IPS-NIHi7 (cell line): ENCODE measurements around the gene SNRPB.
A peak's percentile ranks its signal among the peaks of the same experiment; 100 is the strongest.

Source experiments
- DNase-seq: peaks from one replicate; pipeline ENCODE4 v3.0.0; 2012; ENCODE audit warnings: mixed read lengths; ENCODE audit errors: extremely low spot score

The SNRPB gene

DNA sequence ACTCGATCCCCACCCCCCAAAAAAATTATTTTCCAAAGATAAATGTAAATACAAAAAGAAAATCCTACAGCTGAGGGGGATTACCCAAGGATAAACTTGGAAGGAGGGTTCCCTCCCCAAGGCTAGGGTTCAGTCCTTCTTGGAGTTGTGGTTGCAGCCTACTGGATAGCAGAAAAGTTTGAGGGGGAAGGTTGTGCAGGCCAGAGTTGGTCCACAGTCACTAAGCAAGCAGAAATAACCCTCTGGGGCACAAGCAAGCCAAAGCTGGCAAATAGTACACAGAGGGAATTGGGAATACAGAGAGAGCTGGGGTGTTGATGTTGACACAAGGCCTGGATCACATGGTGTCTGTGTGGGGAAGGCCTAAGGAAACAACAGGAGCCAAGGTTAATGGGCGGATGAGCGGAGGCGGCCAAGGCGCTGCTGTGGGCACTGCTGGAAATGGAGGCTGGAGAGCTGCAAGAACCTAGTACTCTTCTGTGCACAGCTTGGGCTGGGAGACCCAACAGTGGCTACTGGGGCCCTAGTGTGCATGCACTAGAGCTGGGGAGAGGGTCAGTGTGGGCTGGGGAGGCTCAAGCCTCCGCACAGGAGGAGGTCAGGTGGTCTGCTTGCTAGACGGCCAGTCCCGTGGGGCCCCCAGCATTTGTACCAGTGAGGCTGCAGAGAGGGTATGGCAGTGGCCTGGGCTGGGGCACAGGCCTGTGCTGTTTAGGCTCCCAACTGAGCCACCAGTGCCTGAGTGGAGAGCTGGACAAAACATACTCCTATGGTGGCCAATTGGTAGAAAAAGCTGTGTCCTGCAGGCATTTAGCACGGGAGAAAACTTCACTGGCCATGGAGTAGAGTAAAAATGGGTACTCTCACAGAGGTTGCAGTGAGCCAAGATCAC, 5.5 kb upstream of the SNRPB start:
- DNase-seq, result no peak

DNA sequence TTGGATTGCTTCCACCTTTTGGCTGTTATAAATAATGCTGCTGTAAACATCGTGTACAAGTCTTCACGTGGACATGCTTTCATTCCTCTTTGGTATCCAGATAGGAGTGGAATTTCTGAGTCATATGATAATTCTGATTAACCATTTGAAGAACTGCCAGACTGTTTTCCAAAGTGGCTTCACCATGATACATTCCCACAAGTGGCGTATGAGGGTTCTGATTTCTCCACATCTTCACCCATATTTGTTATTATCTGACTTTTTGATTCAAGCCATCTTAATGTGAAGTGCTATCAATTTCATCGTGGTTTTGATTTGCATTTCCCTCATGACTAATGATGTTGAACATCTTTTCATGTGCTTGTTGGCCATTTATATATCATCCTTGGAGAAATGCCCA, 2.9 kb upstream of the SNRPB start:
- no peak for DNase-seq

DNA sequence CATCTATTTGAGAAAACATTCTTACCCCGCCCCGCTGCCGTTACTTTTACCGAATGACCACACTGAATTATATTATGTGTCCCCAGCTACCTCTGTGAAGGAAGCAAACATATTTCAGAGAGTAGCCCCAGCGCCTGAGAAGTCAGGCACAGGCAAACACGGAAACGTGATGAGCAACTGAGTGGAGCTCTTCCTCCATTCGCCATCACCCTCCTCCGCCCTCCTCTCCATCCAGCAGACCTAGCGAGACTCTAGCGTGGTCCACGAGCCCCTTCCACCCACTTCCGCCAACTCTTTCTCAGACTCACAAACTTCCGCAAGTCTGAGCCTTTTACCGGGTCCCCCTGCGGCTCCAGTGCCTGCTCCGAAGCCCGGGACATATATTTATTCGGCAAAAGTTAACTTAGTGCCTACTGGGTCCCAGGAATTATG, 582 bp downstream of the SNRPB start:
- peak; percentile 48 for DNase-seq

DNA sequence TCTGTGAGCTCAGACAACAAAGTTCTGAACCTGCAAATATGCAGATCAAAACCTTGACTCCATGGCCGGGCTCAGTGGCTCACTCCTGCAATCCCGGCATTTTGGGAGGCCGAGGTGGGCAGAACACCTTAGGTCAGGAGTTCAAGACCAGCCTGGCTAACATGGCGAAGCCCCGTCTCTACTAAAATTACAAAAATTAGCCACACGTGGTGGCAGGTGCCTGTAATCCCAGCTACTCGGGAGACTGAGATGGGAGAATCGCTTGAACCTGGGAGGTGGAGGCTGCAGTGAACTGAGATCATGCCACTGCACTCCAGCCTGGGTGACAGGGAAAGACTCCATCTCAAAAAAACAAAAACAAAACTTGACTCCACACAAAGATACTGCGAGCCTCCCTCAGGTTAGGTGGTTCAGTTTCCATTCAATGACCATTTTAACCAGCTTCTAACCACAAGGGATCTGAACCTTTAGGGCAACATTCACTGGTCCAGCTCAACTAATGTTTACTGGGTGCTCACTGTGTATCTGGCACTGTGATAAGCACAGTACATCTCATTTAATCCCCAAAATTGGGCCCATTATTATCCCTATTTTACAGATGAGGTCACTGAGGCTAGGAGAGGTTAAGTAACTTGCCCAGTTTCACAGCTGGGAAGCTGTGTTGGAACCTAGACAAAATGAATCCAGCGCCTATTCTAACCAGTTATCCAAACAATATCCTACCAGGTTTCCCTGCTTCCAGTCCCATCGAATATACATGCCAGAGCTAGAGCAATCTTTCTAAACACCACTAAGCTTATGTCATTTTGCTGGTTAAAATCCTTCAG, 1.8 kb downstream of the SNRPB start:
- DNase-seq, result no peak

DNA sequence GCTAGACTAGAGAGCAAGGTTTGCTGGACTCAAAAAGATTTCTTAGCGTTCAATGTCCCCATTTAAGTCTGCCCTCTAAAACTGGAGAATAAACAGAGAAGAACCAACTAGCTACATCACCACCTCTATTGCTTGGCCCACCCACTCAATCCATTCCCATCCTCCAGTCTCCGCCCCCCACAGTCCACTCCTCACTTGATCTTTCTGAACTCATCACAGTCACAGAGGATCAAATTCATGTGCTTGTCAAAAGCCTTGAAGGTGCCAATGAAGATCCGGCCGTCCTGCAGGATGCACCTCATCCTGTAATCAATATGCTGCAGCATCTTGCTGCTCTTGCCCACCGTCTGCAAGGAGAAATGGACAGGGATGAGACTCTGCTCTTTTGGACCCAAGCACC, 3.2 kb downstream of the SNRPB start:
- DNase-seq, result no peak

DNA sequence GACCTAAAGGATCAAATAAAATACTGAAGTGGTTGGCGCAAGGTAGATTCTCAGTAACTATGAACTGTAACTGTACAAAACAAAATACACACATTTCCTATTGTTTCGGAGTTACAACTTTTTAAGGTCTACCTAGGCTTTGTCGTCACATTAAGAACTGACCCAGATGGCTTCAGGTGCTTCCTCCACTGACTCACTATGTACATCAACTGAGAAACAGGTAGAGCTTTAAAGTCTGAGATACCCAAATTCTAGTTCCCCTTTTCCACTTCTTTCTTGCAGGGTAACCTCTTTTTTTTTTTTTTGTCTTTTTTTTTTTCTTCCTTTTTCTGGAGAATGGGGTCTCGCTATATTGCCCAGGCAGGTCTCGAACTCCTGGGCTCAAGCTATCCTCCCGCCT, 5.5 kb downstream of the SNRPB start:
- DNase-seq, result no peak

DNA sequence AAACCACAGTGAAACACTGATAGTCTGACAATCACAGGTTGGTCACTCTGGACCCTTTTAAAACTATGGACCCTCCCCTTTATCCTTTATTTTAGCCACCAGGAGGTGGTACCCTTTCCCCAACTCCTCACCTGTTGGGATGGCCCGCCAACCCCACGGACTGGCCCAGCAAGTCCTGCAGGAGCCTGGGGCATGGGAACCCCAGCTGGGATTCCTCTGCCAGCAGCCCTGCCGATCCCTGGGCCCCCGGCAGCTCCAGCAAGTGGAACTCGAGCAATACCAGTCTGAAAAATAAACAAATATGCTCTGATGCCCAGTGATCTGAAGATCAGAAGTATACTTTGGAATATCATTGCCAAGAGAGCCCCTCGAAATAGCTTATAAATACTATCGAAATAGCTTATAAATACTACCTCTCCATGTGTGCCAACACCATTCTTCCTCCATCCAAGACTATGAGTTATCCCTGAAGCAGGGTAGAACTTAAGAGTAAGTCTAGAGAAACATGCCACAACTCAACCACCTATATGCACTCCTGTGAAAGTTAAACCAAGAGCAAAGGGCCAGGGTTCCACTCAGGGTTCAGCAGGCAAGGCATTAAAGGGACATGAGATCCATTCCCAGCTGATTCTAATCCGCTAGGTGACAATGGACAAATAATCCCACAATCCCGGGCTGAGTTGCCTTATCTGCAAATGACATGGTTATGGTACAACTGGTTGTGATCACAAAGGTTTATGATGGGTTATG, 6.8 kb downstream of the SNRPB start:
- no peak for DNase-seq

DNA sequence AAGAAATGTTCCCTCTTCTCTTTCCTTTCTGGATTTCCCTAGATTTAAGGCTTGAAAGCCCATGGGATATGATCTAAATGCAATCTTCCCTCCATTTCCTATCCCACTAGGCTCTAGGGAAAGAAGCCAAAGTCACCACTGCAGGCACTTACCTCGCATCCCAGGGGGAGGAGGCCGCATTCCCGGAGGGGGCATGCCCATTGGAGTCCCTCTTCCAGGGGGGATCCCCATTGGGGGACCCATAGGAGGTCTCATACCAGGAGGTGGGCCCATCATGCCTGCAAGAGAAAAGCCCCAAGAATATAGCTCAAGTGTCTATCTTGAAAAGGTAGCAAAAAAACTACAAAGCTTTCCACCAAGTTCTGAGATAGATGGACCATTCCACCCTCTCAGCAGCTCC, 8.1 kb downstream of the SNRPB start:
- no peak for DNase-seq

DNA sequence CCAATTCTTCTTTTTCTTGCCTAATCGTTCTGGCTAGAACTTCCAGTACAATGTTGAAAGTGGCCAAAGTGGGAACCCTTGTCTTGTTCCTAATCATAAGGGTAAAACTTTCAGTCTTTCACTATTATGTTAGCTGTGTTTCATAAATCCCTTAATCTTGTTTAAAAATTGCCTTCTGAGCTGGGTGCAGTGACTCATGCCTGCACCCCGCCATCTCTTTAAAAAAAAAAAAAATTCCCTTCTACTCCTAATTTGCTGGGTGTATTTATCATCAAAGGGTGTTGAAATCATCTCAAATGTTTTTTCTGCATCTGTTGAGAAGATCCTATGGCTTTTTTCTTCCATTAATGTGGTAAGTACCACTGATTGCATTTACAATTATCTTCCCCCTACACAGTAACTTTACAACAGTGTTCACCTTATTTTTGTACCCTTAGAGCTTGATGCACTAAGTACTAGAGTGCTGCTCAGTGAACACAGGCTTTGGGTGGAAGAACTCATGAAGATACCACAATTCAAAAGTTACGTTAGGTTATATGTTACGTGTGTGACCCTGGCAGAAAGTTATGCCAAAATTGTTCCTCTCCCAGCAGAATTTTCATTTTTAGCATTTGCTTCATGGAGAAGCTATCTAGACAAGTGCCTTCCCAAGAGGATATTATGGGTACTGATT, 9.7 kb downstream of the SNRPB start:
- DNase-seq, result no peak

DNA sequence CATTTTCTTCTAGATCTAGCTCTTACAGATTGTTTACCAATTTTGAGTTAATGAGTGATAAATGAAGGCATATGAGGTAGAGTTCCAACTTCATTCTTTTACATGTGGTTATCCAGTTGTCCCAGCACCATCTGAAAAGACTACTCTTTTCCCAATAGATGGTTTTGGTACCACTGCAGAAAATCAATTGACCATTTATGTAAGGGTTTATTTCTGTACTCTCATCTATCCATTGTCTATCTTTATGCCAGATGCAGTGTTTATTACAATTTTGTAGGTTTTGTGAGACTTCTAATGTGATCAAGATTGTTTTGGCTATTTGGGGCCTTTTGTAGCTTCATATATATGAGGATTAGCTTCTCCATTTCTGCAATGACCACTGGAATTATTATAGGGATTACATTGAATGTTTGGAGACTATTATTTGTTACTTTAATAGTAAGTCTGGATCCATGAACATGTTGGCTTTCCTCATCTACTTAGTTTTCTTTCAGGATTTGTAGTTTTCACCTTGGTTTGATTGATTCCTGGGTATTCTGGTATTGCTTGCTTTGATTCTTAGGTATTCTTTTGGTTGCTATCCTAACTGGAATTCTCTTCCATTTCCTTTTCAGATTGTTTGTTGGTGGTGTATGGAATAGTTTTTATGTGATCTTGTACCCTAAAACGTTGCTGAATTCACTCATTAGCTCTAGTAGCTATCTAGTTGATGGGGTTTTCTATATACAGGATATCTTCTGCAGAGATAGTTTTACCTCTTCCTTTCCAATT, 10.4 kb downstream of the SNRPB start:
- no peak for DNase-seq

DNA sequence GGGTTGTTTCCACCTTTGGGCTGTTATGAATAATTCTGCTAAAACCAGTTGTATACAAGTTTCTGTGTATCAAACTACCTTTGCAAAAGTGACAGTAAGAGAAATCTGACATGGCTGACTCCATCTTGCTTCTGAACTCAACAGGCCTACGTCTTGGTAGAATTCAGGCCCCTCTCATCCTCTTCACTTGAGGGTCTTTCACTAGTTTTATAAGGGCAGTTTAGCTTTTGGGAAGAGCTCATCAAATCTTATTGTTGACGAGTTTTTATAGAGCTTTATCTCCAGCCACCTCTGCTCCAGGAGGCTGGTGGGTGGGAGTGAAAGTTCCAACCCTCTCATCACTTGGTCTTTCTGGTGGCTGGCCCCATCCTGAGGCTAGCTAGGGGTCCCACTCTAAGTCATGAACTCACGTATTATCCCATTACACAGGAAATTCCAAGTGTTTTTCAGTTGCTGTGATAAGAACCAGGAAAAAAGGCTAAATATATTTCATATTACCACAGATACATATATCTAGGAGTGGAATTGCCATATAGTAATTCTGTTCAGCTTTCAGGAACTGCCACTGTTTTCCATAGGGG, 11.6 kb downstream of the SNRPB start:
- DNase-seq, result no peak

DNA sequence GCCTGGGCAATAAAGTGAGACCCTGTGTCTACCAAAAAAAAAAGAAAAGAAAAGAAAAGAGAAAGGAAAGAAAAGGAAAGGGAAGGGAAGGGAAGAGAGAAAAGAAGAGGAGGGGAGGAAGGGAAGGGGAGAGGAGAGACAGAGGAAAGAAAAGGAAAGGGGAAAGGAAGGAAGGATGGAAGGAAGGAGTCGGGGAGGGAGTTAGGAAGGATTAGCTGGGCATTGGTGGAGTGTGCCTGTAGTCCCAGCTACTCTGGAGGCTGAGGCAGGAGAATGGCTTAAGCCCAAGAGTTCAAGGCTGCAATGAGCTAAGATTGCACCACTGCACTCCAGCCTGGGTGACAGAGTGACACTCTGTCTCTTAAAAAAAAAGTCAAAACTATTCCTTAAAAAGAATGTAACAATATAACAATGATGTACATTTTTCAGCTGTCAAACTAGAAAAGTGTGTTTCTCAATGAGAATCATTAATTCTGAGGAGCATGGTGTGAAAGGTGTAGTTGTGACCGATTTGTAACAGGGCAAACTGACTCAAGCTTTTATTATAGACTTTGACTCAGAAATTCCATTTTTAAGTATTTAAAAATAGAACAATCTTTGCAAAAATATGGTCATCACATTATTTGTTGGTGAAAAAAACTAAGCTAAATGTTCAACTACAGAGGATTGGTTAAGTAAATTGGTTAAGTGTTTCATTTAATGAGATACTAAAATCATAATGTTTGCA, 14.7 kb downstream of the SNRPB start:
- no peak for DNase-seq

DNA sequence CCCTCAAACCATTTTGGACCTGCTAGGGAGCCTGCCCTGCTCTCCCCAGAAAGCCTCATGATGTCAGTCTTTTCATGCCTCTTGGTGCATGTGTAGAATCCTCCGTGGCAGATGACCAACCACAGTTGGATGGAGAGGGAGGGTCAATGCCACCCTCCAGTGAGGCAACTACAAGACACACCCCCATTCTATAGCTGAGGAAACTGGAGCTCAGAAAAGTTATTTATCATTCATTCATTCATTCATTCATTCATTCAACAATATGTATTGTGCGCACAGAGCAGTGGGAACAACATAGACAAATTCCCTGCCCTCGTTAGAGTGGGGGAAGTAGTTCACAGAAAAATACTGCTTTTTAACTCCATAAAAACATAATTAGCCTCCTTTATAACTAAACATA, 16.8 kb downstream of the SNRPB start:
- DNase-seq, result no peak

DNA sequence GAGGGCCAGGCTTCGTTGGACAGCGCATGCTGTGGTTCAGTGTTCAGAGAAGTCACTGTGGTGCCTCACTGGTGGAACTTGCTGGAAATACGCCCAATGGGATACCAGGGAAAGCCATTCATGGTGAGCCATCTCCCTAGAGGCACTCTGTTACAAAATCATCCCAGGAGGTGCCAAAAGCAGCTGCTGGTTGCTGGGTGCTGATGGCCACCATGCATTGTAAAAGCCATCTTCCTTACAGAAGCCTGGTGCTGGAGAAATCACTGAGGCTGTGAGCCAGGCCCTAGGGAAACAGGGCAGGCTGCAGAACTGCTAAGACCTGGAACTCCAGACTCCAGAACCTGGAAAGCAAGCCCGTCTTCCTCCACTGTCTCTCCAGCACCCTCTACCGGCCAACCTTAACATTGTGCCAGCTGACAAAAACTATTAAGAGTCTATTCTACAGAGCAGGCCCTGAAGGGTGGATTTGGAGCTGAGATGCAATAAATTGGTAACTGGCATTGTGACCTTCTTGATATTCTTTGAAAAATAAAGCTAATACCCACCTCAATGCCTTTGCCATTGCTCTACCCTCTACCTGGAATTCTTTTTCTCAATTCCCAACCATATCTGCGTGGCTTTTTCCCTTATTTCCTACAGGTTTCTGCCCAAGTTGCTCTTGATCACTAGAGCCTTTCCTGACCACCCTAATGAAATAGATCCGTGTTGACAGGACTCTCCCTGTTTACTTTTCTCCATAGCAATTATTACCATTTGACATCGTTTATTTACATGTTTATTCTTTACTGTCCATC, 18.5 kb downstream of the SNRPB start:
- peak; percentile 87 for DNase-seq

DNA sequence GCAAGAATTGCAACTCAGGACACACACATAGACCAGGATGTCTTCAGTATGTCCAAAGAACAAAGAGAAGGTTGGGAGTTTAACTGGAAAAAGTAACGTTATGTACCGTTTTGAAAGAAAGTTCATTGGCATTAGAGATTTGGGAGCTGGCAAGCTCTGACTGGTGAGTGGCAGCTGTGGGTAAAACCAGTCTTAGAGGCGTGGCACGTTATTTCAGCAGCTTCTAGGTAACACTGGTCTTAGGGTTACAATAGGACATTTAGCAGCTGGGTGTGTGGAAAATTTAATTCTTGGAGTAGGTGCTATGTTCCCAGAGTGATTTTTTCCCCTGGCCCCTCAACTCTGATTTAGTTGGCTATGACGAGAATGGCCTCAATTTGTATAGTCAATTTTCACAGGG, 19.2 kb downstream of the SNRPB start:
- DNase-seq, result no peak

DNA sequence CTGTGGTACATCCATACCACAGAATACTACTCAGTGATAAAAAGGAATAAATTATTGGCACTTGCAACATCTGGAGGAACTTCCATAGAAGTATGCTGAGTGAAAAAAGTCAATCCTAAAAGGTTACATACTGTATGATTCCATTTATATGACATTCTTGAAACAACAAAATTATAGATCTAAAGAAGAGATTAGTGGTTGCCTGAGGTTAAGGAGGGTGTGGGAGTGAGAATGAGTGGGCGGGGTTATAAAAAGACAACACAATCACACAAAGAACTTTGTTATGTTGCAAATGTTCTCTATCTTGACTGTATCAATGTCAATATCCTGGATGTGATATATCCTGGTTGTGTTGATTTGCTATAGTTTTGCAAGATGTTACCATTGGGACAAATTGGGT, 21.2 kb downstream of the SNRPB start:
- DNase-seq, result no peak

DNA sequence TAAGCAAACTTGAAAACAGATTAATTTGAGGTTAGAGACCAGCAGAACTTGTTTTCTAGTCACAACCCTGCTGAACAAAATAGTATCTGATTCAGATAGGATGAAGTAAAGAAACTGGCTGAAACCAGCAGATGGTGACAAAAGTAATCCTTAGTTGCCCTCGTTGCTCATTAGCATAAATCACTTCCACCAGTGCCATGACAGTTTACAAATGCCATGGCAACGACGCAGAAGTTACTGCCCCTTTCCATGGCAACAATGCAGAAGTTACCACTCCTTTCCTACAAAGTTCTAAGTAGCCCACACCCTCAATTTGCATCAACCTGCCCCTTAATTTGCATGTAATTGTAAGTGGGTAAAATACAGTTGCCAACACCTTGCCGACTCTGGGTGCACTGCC, 23.7 kb downstream of the SNRPB start:
- no peak for DNase-seq

DNA sequence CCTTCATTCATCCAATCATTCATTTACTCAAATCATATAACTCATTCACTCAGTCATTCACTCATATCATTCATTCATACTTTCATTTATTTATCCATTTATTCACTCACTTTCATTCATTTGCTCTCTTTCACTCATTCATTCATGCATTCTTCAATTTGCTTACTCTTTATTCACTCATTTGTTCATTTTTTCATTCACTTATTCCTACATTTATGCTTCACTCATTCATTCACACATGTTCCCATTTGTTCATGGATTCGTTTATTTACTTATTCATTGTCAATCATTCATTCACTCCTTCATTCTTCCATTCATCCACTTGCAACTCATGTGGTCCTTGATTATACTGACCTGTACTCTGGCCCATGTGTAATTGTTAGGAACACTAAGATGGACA, 39.4 kb downstream of the SNRPB start:
- DNase-seq, result no peak

DNA sequence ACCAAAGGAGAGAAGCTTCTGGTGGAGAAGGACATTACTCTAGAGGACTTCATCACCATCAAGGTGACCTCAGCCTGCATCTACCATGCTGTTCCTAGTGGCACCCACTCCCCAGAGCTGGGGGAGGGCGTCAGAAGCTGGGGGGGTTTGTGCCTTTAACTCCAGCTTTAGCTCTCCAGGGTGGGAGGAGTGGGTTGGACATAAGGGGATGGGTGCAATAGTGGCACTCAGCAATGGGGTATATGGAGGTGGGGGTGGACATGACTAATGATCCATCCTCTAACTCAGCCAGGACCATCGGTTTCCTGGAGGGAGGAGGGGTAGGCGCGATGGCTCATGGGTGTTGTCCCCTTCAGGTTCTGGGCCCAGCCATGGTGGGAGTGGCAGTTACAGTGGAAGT, 40.1 kb downstream of the SNRPB start:
- no peak for DNase-seq
